Ascending aorta (tissue), 2 donors: ENCODE measurements around the gene TLE1. TPM values are rescaled to one million over a fixed set of nuclear protein-coding genes. Genes with fewer than 3 reads are reported as not detected.
"Not testable (repeated sequence)": the region's sequence is repeated elsewhere in the genome, so short reads cannot be mapped to it uniquely, and the experiment has no call there.

Source experiments
- DNase-seq, 2 donors: peaks; one replicate each; pipeline ENCODE4 v3.0.0-alpha.2; 2019; ENCODE audit warnings: low spot score in 2 of 2
- H3K27ac ChIP-seq, 2 donors: fragments of 200-600 bp; sonication (generic); one replicate each; pipeline ENCODE4 v1.5.1; 2016 to 2017; ENCODE audit warnings: mild to moderate bottlenecking in 1 of 2
- H3K27me3 ChIP-seq: fragments of 200-600 bp; sonication (generic); one replicate; pipeline ENCODE4 v1.5.1; 2017
- H3K36me3 ChIP-seq, 2 donors: fragments of 200-600 bp; sonication (generic); one replicate each; pipeline ENCODE4 v1.5.1; 2016
- H3K4me1 ChIP-seq, 2 donors: fragments of 200-600 bp; sonication (generic); one replicate each; pipeline ENCODE4 v1.5.1; 2016 to 2017; ENCODE audit warnings: mild to moderate bottlenecking in 1 of 2
- H3K4me3 ChIP-seq, 2 donors: fragments of 200-600 bp; sonication (generic); one replicate each; pipeline ENCODE4 v1.5.1; 2016 to 2017; ENCODE audit warnings: mild to moderate bottlenecking in 1 of 2
- H3K9me3 ChIP-seq, 2 donors: fragments of 200-600 bp; sonication (generic); one replicate each; pipeline ENCODE4 v1.5.1; 2016
- CTCF ChIP-seq, 3 experiments: fragments of 200-600 bp in 2 of 3; fragments of 450-650 bp in 1 of 3; sonication (generic) in 2 of 3; IDR thresholded peaks; one replicate each; pipeline ENCODE4 v1.5.1; 2016 to 2019; ENCODE audit warnings: antibody characterized with exemption in 3 of 3, mild to moderate bottlenecking in 1 of 3, moderate library complexity in 1 of 3
- intact Hi-C: fragments of 100-400 bp; cut with DNase I; formaldehyde crosslinking; loops from one replicate; pipeline ENCODE4 v1.15.1; 2023
- total RNA-seq: library from RNA; depleted of rRNA; stranded (reverse); fragments of >200 nt; gene quantifications from one replicate; pipeline ENCODE4 v1.1.0, GENCODE V29; 2016

TLE1 gene
- total RNA-seq, 1 donor from 2014 or later, result 58.5 TPM

- H3K27ac ChIP-seq, result peak overlapping the region; percentile 54 to 66
- H3K36me3 ChIP-seq, result peaks cover 0 to 4% of the 10 kb centered on the region in 2 donors
- H3K27me3 ChIP-seq, result no peaks in the 10 kb centered on the region
- no peak overlapping the region for H3K4me3 ChIP-seq
- no peak for TF ChIP-seq CTCF (IDR thresholded peaks at IDR 0.05)
- H3K4me1 ChIP-seq, result peaks cover 7 to 52% of the 10 kb centered on the region in 2 donors
- no peak for DNase-seq
- no peaks in the 10 kb centered on the region for H3K9me3 ChIP-seq
- intact Hi-C loops, result no loop called here
Measured at GRCh38 chr9:81598811-81599210, 90.5 kb downstream of the TLE1 start.

GRCh38 chr9:81598123-81598497 is 91.2 kb downstream of the TLE1 start:
- TF ChIP-seq CTCF (IDR thresholded peaks at IDR 0.05), result no peak
- Histone ChIP-seq H3K4me1 (peaks cover 7 to 53% of the 10 kb centered on the region in 2 donors), H3K4me3 (no peak overlapping the region), H3K27ac (peak overlapping the region; percentile 54 to 66), H3K36me3 (peaks cover 0 to 4% of the 10 kb centered on the region in 2 donors), H3K9me3 (no peaks in the 10 kb centered on the region), H3K27me3 (no peaks in the 10 kb centered on the region)
- DNase-seq, result no peak
- intact Hi-C loops, result no loop called here

- intact Hi-C loops, result no loop called here
- Histone ChIP-seq H3K4me3 (no peak overlapping the region), H3K27ac (peak overlapping the region; percentile 54 to 66), H3K36me3 (no peaks in the 10 kb centered on the region), H3K4me1 (peaks cover 9 to 58% of the 10 kb centered on the region in 2 donors), H3K9me3 (no peaks in the 10 kb centered on the region), H3K27me3 (no peaks in the 10 kb centered on the region)
- no peak for DNase-seq
- TF ChIP-seq CTCF (IDR thresholded peaks at IDR 0.05), result no peak
Measured at GRCh38 chr9:81597419-81598122, 91.8 kb downstream of the TLE1 start.

- no peak overlapping the region for H3K4me3 ChIP-seq
- peak overlapping the region; percentile 54 to 75 for H3K27ac ChIP-seq
- intact Hi-C loops, result no loop called here
- H3K9me3 ChIP-seq, result no peaks in the 10 kb centered on the region
- peaks cover 13 to 61% of the 10 kb centered on the region in 2 donors for H3K4me1 ChIP-seq
- H3K36me3 ChIP-seq, result no peaks in the 10 kb centered on the region
- H3K27me3 ChIP-seq, result no peaks in the 10 kb centered on the region
- no peak for TF ChIP-seq CTCF (IDR thresholded peaks at IDR 0.05)
- DNase-seq, result no peak
Measured at GRCh38 chr9:81596679-81597418, 92.5 kb downstream of the TLE1 start.

- DNase-seq, result no peak
- Histone ChIP-seq H3K36me3 (peaks cover 0 to 2% of the 10 kb centered on the region in 2 donors), H3K4me3 (no peak overlapping the region), H3K9me3 (no peaks in the 10 kb centered on the region), H3K27ac (peak overlapping the region; percentile 54 to 75), H3K4me1 (peaks cover 9 to 57% of the 10 kb centered on the region in 2 donors), H3K27me3 (no peaks in the 10 kb centered on the region)
- no peak for TF ChIP-seq CTCF (IDR thresholded peaks at IDR 0.05)
- intact Hi-C loops, result loop anchor here (1.0 kb wide), 1 partner anchor 17 kb away; no protein-coding TSS in a partner anchor
Measured at GRCh38 chr9:81595887-81596543, 93.3 kb downstream of the TLE1 start.

GRCh38 chr9:81595293-81595692 is 94.1 kb downstream of the TLE1 start:
- Histone ChIP-seq H3K27ac (peak overlapping the region; percentile 75 to 82), H3K4me1 (peaks cover 10 to 57% of the 10 kb centered on the region in 2 donors)
- not testable (repeated sequence) for H3K36me3 ChIP-seq, H3K4me3 ChIP-seq, H3K9me3 ChIP-seq, H3K27me3 ChIP-seq
- intact Hi-C loops, result loop anchor here (1.0 kb wide), 1 partner anchor 18 kb away; no protein-coding TSS in a partner anchor
- DNase-seq, result peak in 1 of 2 donors; percentile 80
